PFSK-1 (cell line): ENCODE measurements around the gene TTC39B.

Source experiments
- FOXP2 ChIP-seq: optimal IDR thresholded peaks from 2 replicates; pipeline ENCODE3; 2011; ENCODE audit warnings: borderline replicate concordance, control low read depth, inconsistent platforms; ENCODE audit not compliant: insufficient read depth; ENCODE audit errors: extremely low read length, extremely low read depth
- POLR2AphosphoS5 ChIP-seq: IDR thresholded peaks from 2 replicates; pipeline ENCODE4 v1.6.1; 2012; ENCODE audit warnings: low read depth, mild to moderate bottlenecking, control low read depth, low read length, moderate library complexity
- SIN3A ChIP-seq: IDR thresholded peaks from 2 replicates; pipeline ENCODE4 v1.6.1; 2012; ENCODE audit warnings: mild to moderate bottlenecking, low read length, moderate library complexity, borderline replicate concordance; ENCODE audit not compliant: insufficient read depth
- TAF1 ChIP-seq: IDR thresholded peaks from 2 replicates; pipeline ENCODE4 v1.6.1; 2012; ENCODE audit warnings: low read length, control low read depth, borderline replicate concordance; ENCODE audit not compliant: insufficient read depth
- TF ChIP-seq, protein P1 (sequence below), 2 experiments: IDR thresholded peaks; 2 replicates each; pipeline versions ENCODE4 v1.6.1 to v1.8.0; 2011 to 2012; ENCODE audit warnings: low read depth in 2 of 2, low read length in 2 of 2, control low read depth in 1 of 2, inconsistent platforms in 1 of 2, mild to moderate bottlenecking in 1 of 2, moderate library complexity in 1 of 2; ENCODE audit not compliant: insufficient read depth in 1 of 2

The TTC39B gene

DNA sequence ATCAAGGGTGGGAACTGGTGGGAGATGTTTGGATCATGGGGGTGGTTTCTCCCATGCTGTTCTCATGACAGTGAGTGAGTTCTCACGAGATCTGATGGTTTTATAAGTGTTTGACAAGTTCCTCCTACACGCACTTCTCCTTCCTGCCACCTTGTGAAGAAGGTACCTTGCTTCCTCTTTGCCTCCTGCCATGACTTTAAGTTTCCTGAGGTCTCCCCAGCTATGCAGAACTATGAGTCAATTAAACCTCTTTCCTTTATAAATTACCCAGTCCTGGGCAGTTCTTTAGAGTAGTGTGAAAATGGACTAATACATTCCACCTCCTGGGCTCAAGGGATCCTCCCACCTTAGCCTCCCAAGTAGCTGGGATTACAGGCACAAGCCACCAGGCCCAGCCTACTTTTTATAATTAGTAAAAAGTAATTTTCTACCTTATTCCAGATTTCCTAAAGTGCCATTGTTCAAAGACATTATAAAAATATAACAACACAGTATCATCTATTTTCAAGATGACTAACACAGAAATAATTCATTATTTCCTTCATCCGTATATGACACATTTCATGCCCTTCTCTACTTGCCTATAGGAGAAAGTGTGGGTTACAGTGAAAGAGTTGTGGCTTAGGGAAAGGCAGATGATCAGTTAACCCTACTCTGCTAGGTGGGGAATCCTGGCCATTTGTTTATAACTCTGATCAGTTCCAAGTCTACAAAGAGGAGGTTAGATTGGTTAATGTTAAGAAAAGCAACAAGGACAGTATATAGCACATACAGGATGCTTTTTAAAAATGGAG lies 99.9 kb downstream of the TTC39B start:
- no peak for TF ChIP-seq FOXP2
- TF ChIP-seq, protein P1, sequence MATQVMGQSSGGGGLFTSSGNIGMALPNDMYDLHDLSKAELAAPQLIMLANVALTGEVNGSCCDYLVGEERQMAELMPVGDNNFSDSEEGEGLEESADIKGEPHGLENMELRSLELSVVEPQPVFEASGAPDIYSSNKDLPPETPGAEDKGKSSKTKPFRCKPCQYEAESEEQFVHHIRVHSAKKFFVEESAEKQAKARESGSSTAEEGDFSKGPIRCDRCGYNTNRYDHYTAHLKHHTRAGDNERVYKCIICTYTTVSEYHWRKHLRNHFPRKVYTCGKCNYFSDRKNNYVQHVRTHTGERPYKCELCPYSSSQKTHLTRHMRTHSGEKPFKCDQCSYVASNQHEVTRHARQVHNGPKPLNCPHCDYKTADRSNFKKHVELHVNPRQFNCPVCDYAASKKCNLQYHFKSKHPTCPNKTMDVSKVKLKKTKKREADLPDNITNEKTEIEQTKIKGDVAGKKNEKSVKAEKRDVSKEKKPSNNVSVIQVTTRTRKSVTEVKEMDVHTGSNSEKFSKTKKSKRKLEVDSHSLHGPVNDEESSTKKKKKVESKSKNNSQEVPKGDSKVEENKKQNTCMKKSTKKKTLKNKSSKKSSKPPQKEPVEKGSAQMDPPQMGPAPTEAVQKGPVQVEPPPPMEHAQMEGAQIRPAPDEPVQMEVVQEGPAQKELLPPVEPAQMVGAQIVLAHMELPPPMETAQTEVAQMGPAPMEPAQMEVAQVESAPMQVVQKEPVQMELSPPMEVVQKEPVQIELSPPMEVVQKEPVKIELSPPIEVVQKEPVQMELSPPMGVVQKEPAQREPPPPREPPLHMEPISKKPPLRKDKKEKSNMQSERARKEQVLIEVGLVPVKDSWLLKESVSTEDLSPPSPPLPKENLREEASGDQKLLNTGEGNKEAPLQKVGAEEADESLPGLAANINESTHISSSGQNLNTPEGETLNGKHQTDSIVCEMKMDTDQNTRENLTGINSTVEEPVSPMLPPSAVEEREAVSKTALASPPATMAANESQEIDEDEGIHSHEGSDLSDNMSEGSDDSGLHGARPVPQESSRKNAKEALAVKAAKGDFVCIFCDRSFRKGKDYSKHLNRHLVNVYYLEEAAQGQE (IDR thresholded peaks at IDR 0.05; ENCODE audit: insufficient read depth in 1 of 2, low read depth in 2 of 2, low read length in 2 of 2): no peak
- no peak for TF ChIP-seq POLR2AphosphoS5
- no peak for TF ChIP-seq TAF1

GRCh38 chr9:15205632-15206420 lies 101.2 kb downstream of the TTC39B start:
- no peak for TF ChIP-seq POLR2AphosphoS5
- no peak for TF ChIP-seq SIN3A
- TF ChIP-seq, protein P1 (IDR thresholded peaks at IDR 0.05; ENCODE audit: insufficient read depth in 1 of 2, low read depth in 2 of 2, low read length in 2 of 2): no peak
- no peak for TF ChIP-seq TAF1
- no peak for TF ChIP-seq FOXP2

DNA sequence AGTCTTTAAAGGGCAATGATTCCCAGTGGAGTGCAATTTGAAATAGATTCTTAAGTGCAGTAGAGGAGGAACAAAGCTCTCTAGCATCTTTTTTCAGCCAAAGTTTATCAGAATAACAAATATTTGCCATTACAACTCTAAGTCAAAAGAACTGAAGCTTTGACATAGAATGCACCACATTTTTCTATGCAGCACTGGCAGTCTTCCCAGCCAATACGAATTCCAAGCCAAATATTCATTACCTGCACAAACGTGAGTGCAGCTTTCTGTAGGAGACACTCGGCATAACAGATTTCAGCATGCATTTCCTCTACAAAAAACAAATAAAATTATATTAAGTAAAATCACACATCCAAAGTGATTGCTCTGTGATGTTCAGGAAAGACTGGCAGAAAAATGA lies 103.4 kb downstream of the TTC39B start:
- TF ChIP-seq, protein P1 (IDR thresholded peaks at IDR 0.05; ENCODE audit: insufficient read depth in 1 of 2, low read depth in 2 of 2, low read length in 2 of 2): no peak

- TF ChIP-seq POLR2AphosphoS5 (no peak), SIN3A (no peak), TAF1 (no peak), FOXP2 (no peak)
- TF ChIP-seq, protein P1 (IDR thresholded peaks at IDR 0.05; ENCODE audit: insufficient read depth in 1 of 2, low read depth in 2 of 2, low read length in 2 of 2): no peak
These were observed 106.9 kb downstream of the TTC39B start for GRCh38 chr9:15200111-15200510.
